Measurements from ENCODE around the gene CHTOP.

- TF ChIP-seq CTCF (conservative IDR thresholded peaks at IDR 0.05; ENCODE audit: low read depth in 2 of 2), result no peak
- TF ChIP-seq EZH2 (IDR thresholded peaks at IDR 0.05; ENCODE audit: low read depth, unreplicated experiment), result no peak
- TF ChIP-seq, protein P1, sequence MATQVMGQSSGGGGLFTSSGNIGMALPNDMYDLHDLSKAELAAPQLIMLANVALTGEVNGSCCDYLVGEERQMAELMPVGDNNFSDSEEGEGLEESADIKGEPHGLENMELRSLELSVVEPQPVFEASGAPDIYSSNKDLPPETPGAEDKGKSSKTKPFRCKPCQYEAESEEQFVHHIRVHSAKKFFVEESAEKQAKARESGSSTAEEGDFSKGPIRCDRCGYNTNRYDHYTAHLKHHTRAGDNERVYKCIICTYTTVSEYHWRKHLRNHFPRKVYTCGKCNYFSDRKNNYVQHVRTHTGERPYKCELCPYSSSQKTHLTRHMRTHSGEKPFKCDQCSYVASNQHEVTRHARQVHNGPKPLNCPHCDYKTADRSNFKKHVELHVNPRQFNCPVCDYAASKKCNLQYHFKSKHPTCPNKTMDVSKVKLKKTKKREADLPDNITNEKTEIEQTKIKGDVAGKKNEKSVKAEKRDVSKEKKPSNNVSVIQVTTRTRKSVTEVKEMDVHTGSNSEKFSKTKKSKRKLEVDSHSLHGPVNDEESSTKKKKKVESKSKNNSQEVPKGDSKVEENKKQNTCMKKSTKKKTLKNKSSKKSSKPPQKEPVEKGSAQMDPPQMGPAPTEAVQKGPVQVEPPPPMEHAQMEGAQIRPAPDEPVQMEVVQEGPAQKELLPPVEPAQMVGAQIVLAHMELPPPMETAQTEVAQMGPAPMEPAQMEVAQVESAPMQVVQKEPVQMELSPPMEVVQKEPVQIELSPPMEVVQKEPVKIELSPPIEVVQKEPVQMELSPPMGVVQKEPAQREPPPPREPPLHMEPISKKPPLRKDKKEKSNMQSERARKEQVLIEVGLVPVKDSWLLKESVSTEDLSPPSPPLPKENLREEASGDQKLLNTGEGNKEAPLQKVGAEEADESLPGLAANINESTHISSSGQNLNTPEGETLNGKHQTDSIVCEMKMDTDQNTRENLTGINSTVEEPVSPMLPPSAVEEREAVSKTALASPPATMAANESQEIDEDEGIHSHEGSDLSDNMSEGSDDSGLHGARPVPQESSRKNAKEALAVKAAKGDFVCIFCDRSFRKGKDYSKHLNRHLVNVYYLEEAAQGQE (IDR thresholded peaks at IDR 0.05; ENCODE audit: unreplicated experiment), result no peak
- TF ChIP-seq POLR2AphosphoS5 (IDR thresholded peaks at IDR 0.05; ENCODE audit: low read depth), result no peak
- TF ChIP-seq EZH2phosphoT487 (IDR thresholded peaks at IDR 0.05; ENCODE audit: unreplicated experiment), result no peak
- no peak for TF ChIP-seq CREB1 (CRISPR knock-in tag; IDR thresholded peaks at IDR 0.05; ENCODE audit: low read depth)
- TF ChIP-seq ZNF331 (CRISPR knock-in tag; IDR thresholded peaks at IDR 0.05; ENCODE audit: low read depth), result no peak
Observed at GRCh38 chr1:153616917-153617311, 17.0 kb upstream of the CHTOP start.
